HG03066 (cell line): Measurements from ENCODE around the gene ZNF785.
"Not testable (repeated sequence)": the region's sequence is repeated elsewhere in the genome, so short reads cannot be mapped to it uniquely, and the experiment has no call there.

ENCODE experiments used
- ATAC-seq: cut with Tn5 transposase; IDR thresholded peaks from one replicate; pipeline ENCODE4 v1.9.1; 2021; ENCODE audit warnings: low read depth; ENCODE audit not compliant: unreplicated experiment

Gene ZNF785

DNA sequence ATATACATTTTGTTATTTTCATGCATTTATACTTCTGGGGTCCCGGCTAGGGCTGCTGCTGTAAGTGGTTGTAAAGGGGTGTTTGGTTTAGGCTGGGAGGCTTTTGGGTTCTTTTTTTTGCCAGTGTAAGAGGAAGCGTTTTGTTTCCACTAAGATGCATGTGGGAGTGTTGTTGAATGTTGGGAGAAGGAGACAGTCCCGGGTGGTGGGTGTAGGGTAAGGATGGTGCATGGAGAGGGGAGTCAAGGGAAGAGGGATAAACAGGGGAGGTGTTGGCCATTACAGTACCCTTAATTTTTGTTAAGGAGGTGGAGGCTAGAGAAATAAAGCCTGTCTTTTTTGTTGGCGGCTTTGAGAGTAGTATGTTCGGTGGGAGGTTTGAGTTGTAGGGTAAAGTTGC is 42.4 kb downstream of the ZNF785 start:
- ATAC-seq, result no peak

DNA sequence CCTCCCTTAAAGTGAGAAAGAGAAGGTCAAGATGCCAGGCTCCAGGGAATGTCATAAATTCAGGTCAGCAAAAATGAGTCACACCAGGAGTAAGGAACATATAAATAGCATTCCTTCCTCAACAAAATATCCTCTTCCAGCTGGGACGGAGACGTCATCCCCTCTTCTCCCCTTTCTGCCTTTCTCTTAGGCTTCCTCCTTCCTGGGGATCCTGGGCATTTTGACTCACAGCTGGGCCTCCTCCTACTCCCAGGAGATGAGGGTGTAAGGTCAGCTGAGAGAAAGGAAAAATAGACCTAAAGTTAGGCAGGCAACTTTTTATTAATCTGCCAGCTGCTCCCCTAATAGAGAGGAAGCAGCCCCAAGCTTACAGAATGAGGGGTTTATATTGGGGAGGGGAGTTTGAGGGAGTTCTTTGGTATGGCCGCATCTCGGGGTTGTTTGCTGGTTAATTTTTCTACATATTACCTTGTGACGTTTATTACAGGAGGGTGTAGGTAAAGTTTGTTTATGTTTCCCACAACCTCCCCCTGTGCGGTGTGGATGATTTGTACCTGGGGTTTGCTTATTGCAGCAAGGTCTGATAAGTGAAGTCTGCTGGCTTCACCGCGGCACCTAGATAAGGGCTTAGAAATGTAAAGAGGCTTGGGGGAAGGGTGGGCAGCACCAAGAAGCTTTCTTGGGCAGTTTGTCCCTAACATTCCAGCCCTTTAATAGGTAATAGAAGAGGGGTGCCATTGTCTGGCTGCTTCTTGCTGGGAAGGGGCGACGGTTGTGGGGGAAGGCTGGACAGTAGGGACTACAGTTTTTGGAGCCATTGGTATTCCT is 43.8 kb downstream of the ZNF785 start:
- no peak for ATAC-seq

DNA sequence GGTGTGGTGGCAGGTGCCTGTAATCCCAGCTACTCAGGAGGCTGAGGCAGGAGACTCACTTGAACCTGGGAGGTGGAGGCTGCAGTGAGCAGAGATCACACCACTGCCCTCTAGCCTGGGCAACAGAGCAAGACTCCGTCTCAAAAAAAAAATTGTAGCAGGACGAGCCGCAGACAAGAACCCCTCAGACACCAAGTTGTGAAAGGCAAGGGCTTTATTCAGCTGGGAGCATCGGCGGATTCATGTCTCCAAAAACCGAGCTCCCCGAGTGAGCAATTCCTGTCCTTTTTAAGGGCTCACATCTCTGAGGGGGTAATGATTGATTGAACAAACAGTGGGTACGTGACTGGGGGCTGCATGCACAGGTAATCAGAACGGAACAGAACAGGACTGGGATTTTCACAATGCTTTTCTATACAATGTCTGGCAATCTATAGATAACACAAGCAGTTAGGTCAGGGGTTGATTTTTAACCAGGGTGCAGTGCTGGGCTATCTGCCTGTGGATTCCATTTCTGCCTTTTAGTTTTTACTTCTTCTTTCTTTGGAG is 44.5 kb downstream of the ZNF785 start:
- not testable (repeated sequence) for ATAC-seq

DNA sequence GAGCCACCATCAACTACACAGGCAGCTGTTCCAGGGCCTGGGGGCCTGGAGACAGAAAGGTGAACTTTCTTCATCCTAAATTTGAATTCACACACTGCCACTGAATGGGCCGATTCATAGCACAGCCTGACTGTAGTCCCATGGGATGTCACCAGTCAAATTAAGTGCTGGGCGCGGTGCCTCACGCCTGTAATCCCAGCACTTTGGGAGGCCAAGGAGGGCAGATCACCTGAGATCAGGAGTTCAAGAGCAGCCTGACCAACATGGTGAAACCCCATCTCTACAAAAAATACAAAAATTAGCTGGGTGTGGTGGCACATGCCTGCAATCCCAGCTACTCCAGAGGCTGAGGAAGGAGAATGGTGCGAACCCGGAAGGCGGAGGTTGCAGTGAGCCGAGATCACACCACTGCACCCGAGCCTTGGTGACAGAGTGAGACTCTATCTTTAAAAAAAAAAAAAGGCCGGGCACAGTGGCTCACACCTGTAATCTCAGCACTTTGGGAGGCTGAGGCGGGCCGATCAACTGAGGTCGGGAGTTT is 45.4 kb downstream of the ZNF785 start:
- ATAC-seq, result not testable (repeated sequence)

DNA sequence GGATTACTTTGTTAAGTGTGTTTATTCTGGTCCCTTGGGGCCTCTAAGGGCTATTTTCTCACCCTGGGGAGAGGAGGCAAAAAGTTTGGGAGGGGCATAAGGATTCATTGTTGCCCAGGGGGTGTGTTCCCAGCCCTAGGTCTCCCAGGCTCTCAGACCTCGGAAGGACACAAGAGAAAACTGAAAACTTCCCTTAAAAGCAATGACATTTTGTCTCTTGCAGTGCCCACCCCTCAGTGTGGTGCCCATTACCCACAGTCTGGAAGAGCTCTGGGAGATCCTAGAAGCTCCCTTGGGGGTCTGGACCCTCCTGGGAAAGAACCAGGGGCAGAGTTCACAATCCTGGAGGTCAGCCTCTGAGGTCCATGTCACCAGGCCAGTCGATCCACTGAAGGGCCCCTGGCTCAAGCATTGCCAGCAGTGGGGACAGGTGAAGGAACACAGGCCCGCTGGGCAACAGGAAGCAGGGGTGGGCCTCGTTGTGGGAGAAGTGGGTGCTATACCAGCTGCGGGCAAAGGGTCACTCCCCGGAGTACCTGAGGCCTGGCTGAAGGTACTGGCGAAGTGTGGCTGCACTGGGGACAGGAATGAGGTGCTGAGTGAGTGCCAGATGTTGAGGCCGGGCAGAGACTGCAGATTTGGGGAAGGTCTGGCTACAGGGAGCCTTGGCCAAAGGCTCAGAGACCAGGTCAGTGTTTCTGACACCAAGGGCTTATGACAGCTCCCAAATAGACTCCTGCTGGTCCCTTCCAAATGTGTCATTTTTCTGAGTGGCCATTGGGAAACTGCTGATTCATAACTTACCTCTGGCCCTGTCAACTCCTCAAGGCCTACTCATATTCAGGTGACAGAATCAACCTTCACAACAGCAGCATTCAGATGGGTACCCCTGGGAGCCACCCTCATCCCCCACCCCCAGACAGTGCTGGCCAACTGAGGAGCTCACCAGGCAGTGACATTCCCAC is 46.2 kb downstream of the ZNF785 start:
- no peak for ATAC-seq

DNA sequence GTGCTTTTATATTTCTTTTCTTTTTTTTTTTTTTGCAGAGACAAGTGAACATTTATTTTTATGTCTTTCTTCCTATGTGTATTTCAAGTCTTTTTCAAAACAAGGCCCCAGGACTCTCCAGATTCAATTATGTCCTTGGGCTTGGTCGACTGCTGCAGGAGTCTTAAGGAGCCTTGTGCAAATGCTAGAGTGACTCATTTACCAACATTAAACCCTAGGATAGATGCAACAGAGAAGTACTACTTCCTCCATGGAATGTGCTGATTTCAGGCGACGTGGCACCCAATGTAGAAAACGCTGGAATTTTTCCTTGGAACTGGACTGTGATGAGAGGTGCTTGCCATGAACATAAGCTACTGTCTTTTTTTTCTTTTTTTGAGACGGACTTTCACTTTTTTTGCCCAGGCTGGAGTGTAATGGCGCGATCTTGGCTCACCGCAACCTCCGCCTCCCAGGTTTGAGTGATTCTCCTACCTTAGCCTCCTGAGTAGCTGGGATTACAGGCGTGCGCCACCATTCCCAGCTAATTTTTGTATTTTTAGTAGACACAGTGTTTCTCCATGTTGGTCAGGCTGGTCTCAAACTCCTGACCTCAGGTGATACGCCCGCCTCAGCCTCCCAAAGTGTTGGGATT is 49.0 kb downstream of the ZNF785 start:
- ATAC-seq, result not testable (repeated sequence)

DNA sequence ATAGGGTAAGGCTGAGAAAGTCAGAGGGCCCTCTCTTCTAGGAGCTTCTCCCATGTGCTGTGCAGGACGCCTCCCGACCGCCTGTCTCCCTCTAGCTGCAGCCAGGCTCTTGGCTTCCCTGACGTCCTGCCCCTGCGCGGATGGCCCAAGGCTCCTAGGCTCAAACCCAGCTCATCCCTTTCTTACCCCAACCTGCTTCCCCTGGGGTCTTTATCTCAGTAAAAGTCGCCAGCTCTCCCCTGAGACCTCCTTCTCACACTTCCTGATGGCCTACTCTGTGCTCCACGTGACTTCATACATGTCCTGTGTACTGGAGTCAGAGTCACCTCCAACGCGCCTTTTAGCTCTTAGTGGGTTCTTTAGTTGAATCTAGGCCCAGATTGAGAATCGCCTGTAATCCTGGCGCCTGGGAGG is 49.7 kb downstream of the ZNF785 start:
- no peak for ATAC-seq

DNA sequence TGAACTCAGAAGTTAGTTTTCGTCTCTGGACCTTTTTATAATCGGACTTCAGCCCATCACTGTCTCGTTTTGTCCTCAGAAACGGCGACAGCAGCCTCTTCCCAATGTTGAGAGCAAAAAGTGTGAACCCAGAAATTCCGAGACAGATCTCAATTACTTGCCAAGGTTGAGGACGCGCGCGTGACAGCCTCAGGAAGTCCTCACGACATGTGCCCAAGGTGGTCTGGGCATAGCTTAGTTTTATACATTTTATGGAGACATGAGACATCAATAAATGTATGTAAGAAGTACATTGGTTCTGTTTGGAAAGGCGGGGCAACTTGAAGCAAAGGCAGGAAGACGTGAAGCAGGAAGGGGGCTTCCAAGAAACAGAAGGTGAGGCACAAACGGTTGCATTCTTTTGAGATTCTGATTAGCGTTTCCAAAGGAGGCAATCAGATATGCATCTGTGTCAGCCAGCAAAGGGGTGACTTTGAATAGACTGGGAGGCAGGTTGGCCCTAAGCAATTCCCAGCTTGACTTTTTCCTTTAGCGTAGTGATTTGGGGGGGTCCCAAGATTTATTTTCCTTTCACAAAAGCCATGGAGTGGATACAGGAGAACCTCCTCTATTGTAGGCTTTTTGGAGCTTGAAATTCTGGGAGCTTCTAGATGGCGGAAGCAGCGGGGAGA is 50.3 kb downstream of the ZNF785 start:
- no peak for ATAC-seq

DNA sequence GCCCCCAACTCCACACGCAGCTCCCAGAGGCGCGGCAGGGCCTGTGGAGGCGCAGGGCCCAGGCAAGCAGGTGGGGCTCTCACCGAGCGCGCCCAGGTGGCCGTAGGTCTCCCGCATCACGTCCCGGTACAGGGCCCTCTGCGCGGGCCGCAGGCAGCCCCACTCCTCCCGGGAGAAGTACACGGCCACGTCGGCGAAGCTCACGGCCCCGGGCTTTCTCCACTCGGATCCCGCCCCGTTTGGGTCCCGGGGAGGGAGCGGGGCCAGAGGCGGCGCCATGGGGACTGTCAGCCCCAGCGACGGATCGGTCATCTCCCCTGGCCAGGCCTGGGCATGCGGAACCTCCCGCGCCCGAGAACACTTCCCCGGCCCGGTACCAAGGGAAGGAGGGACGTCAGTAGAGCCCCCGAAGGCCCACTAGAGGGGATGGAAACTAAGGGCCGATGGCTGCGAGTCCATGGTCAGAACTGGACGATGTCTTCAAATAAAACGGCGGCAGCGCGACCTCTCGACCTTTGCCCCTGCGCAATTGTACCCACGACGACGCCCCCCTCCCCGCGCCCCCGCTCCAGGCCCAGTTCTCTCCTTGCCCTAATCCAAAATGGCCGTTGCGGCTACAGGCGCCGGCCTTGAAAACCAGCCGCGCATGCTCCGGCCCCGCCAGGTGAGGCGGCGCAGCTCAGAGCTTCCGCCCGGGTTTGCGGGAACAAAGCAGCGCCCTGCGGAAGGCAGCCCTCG is 51.0 kb downstream of the ZNF785 start, which contains the start of gene ZNF747:
Gene ZNF747, minus strand, starts transcription at position 491 of the 738 bp plus-strand sequence. Its CDS starts 179 bp downstream, at position 312.
- ATAC-seq, result no peak

DNA sequence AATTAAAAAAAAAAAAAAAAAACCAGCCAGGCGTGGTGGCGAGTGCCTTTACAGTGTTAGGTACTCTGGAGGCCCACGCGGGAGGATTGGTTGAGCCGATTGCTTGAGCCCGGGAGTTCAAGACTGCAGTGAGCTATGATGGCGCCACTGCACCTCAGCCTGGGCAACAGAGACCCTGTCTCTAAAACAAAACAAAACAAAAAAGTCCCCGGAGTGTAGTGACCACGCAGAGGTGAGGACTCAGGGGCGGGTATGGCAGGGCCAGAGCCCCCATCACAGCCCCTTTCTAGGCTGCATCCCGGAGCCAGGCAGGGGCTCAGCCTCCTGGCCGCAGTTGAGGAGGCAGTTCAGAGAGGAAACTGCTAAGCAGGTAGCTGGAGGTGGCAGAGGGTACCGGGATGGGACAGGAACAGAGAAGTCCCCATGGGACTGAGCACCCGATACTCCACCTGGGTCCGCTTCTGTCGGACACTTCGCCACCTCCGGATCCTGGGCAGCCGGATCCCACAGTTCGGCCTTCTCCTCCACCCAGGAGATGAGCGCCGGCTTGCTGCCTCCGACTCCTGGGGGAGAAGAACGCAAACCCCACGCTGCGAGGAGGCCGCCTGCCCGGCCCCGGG is 51.6 kb downstream of the ZNF785 start:
- ATAC-seq, result no peak

DNA sequence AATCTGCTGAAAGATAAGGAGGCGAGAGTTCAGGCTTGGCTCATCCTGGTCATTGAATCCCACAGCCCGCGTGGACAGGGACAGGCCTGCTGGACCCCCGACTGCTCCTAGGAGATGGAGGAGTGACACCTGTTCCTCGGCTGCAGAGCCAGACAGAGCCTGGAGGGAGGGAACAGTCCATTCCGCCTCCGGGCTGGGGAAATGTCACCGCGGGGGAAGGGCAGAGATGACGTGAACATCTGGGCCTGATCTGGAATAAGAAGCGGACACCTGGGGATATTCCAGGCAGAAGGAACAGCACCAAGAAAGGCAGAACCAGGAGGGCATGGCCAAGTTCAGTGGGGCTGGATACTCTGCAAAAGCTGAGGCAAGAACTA is 52.4 kb downstream of the ZNF785 start:
- no peak for ATAC-seq

DNA sequence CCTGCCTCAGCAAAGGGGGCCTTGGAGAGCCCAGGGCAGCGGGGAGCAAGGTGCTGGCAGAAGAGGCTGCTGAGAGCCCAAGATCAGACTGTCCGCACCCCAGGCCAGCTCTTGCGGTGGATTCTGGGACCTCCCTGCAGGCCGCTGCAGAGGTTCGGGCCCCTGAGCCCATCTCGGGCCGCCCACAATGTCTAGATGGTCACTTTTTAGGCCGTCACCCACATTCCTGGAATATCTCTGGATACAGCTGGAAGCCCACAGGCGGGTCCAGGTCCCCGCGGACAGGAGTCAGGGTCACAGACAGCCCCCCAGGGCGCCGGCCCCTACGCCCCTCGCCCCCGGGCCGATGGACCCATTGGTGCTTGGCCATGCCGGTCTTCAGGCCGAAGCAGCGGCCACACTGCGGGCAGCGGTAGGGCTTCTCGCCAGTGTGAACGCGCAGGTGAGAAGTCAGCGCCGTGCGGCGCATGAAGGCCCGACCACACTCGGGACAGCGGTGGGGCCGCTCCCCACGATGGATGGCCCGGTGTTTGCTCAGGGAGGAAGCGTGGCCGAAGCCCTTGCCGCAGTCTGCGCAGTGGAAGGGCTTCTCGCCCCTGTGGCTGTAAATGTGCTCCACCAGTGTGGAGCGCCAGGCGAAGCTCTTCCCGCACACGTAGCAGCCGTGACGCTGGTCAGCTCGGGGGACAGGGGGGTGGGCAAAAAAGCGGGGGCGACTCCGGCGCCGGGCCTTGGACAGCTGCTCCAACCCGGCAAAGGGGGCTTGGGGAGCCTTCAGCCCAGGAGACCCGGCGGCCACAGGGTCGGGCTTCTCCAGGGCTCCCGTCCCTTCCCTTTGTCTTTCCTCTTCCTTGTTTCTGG is 53.0 kb downstream of the ZNF785 start:
- no peak for ATAC-seq
